DMS 273 (cell line): Measurements from ENCODE around the gene MEAK7.

Experiments
- DNase-seq: peaks from one replicate; lab custom pipeline; 2025; ENCODE audit not compliant: unreplicated experiment; lab: John Stamatoyannopoulos, UW

MEAK7 gene

DNA sequence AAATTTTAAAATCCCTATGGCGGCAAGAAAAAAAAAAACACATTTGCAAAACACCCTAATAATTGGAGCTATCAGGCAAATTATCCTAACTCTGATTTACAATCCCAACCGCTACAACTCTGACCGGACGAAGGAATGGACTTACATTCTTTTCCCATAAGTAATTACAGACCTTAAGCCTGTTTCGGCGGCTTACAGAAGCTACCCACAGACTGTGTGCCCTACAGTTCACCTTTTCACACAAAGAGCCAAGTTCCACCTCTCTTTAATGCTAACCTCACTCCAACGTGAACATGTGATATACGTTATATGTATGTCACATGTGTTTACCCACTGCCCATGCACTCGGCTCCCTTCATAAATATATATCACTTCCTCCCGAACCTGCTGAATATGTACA is 8.7 kb upstream of the MEAK7 start:
- no peak for DNase-seq

DNA sequence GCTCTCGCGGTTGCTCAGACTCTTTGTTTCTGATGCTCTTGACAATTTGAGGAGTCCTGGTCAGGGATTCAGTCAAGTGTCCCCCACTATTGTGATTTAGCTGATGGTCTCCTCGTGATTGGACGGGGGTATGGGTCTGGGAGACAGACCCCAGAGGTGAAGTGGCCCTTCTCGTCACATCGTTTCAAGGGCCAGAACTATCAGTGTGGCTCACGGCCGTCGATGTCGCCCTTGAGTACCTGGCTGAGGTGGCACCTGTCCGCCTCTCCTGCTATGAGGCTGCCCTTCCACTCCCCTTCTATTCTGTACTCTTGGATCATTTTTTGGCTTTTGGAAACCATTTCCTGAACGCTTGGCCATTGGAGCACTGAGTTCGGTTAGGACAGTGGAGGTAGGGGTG is 7.4 kb upstream of the MEAK7 start:
- no peak for DNase-seq

DNA sequence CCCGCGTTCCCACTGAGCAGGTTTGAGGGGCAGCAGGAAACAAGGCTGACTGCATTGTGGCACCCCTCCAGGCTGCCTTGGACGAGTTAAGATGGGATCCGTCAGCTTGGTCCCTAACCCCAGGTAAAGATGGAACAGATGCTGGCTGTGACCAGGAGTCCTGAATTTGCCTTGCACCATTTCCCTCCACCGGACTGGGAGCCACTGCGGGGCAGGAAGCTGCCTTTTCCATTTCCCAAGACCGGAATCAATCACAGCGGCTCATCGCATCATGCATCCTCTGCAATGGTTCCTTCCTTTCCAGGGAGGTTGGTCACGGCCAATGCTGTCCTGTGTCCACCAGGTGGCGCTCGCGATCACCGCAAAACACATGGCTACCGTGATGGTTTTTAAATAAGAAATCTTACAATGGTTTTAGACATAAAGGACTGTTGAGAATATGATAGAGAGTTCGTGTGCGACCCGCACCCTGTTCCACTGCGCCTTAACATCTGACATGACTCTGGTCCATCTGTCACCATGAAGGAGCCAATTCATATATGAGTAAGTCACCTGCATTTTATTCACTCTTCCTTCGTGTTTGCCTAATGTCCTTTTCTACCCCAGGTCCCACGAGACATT is 6.8 kb upstream of the MEAK7 start:
- DNase-seq, result peak; percentile 92

DNA sequence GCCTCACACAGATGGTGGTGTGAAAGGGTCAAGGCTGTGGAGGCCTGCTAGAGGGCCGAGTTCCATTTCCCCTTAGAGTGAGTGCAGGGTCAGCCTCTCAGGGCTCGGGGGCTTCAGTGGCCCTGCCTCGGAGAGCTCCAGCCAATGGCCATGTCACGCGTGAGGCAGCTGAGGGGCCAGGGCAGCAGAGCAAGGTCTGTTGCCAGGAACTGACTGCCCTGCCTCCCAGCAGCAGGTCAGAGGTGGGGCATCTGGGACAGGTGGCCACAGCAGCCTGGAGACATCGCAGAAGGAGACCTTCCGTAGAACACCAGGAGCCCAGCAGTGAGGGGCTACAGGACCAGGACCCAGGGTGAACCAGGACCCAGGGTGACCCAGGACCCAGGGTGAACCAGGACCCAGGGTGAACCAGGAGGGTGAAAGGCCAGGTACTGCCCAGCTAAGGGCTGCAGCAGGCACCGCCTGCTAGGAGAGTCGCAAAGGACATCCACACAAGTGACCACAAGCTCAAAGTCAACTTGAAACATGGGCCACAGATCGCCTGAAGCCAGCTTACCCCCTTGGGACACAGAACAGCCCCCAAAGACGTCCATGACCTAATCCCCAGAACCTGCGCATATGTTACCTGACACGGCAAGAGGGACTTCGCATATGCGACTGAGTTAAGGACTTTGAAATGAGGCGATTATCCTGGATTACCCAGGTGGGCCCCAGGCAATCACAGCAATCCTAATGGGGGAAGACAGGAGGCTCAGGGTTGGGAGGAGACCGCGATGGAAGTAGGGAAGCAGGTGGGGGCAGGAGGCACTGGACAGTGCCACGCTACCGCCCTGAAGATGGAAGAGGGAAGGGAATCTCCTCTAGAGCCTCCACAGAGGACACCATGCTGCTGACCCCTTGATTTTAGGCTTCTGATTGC is 4.8 kb upstream of the MEAK7 start:
- DNase-seq, result no peak

DNA sequence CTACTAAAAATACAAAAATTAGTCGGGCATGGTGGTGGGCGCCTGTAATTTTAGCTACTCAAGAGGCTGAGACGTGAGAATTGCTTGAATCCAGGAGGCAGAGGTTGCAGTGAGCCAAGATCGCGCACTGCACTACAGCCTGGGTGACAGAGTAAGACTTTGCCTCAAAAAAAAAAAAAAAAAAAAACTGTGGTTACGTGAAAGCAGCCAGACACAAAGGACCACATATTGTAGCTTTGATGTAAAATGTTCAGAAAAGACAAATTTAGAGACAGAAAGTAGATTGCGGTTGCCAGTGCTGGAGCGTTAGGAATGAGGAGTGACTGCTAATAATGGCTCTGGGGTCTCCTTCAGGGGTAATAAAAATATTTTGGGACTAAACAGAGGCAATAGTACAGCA is 4.0 kb upstream of the MEAK7 start:
- DNase-seq, result no peak

DNA sequence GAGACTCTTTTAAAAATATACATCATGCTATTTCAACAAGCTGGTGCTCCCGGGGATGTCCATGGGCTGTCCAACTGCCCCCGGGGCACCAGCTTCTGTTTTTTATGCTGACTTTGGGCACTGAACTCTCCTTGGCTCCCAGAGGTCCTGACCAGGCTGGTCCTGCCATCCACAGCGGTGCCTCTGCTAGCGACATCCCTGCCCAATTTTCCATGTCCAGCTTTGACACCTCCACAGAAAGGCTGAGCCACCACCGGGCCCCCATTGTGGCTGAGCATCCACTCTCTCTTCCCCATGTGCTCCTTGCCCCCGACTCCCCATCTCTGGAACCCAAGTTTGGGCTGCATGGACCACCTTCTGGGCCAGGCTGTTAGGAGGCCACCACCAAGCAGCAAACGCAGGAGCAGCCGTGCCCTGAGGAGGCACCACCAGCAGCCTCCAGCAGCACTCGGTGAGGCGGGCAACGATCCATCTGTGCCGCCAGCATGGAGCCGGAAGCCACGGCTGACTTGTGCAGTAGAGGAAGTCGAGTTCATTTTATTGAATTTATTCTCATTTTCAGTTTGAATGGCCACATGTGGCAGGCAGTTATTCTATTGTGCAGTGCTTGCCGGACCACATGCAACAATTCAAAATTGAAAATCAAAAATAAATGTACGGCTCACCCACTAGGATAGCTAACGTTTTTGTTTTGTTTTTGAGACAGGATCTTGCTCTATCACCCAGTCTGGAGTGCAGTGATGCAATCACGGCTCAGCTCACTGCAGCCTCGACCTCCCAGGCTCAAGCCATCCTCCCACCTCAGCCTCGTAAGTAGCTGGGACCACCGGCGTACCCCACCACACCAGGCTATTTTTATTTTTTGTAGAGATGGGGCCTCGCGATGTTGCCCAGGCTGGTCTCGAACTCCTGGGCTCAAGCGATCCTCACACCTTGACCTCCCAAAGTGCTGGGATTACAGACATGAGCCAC is 2.8 kb upstream of the MEAK7 start:
- DNase-seq, result peak; percentile 45

DNA sequence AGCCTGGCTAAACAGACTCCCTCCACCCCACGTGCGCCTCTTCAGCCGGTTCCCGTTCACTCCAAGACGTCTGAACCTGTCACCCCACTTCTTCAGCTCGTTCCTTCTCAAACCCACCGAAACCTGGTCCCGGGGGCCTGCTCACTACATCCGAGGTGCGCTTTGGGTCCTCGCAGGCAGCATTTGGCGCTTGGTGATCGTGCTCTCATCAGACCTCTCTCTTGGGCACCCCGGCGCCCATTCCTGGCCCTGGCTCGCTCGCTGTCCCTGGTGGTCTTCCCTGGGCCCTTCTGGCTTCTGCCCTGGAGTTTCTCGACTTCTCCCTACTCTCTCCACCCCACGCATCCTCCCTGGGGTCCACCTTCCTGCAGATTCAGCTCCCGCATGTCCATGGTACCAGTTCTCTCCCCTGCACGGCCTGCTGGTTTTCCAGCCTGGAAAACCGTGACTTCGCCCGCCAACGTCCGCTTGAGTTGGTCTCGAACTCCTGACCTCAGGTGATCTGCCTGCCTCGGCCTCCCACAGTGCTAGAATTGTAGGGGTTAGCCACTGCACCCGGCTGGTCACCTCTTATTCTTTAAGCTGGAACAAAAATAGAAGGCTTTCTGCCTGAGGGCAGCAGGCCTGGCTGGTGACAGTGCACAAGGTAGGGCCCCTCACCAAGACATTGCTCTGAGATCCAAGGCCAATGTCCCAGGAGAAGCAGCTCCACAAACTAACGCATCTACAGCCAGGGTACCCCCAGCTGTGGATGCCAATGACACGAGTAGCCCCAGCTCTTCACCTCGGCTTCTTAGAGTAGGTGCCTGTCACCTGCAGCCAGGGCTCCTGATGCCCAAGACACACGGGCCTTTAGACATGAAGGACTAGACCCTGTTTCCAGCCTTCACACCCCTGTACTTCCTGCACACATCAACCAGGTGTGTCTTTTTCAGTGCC is 1.1 kb upstream of the MEAK7 start:
- DNase-seq, result no peak

DNA sequence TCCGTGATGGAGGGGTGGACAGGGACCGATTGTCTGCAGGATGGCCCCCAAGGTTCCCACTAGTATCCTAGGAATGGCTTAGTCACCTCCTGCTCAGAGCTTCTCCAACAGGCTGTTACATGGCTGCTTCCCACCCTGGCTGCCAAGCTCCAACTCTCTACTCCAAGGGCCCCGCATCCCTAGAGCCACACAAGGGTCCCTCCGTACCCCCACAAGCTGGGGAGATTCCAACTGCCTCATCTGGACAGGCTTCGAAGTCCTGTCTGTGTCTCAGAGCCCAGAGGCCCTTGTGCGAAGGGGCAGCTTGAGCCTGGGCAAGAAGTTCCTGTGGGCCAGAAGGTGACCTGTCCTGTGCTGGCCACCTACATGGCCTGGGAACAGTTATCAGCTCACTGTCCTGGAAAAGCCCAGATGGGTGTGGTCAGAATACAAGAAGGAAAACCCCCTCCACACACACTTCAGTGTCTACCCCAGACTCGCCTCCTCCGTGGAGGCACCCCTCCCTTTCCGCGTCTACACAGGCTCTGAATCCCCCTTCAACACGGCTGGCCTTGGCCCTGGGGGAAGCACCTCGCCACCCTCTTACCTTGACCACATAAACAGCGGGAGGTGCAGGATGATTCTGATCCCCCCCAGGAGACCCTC is 586 bp downstream of the MEAK7 start:
- no peak for DNase-seq

DNA sequence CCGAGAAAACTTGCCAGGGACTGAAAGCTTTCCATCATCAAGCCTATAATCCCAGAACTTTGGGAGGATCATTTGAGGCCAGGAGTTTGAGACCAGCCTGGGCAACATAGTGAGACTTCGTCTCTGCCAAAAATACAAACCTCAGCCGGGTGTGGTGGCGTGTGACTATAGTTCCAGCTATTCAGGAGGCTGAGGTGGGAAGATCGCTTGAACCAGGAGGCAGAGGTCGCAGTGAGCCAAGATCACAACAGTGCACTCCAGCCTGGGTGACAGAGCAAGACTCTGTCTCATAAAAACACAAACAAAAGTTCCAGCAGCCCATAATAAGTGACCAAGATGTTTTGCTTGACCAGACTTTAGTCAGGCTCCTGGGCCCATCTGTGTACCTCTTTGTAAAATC is 1.9 kb downstream of the MEAK7 start:
- no peak for DNase-seq

DNA sequence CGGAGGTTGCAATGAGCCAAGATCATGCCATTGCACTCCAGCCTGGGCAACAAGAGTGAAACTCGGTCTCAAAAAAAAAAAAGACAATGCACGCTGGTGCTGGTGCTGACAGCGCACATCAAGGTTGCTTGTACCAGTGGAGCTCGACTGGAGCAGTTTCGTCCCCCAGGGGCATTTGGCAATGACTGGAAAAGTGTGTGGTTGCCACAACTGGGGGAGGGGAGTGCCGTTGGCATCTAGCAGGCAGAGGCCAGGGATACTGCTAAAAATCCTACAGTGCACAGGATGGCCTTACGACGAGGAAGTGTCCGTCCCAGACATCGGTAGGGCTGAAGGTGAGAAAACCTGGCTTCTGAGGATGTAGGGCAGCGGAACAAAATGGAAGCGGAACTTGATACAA is 2.4 kb downstream of the MEAK7 start:
- DNase-seq, result no peak

DNA sequence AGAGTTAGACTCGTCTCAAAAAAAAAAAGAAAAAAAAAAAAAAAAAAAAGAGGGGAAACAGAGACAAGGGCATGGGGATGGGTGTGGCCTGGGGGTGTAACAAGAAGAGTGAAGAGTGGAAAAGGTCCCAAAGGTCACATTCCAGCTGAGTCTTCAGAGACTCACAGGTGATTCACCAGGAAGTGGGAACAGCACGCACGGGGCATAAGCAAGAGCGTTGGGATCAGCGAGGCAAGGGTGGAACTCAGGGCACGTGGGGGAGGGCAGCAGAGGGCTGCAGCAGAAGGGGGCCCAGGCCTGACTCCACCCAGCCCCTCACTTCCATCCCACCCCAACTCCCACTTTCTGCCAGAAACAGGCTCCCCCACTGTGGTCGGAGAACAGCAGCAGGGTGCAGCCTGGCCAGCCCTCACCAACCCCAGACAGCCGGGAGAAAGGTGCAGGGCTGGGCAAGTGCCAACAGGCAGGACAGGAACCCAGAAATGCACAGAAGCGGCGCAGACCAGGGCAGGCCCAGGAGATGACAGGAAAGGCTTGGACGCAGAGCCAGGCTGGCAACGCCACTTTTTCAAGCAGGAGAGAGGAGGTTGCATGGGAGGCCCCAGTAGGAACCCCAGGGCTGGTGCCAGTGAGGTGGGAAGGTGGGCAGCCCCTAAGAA is 3.3 kb downstream of the MEAK7 start:
- no peak for DNase-seq

DNA sequence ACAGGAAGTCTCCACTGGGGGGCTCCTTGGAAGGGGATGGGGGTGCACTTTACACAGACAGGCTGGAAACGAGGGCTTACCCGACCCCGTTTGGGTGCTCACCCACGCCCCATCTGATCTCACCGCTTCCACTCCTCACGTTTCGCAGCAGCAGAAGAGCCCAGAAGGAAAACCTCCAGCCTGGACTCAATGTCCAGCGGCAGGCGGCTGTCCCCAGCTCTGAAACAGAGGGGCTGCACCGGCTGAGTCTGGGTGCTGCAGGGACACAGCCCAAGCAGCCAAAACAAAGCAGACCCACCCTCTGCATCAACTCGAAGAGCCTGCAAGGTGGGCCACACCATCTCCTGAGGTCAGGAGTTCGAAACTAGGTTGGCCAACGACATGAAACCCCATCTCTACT is 3.9 kb downstream of the MEAK7 start:
- DNase-seq, result no peak

DNA sequence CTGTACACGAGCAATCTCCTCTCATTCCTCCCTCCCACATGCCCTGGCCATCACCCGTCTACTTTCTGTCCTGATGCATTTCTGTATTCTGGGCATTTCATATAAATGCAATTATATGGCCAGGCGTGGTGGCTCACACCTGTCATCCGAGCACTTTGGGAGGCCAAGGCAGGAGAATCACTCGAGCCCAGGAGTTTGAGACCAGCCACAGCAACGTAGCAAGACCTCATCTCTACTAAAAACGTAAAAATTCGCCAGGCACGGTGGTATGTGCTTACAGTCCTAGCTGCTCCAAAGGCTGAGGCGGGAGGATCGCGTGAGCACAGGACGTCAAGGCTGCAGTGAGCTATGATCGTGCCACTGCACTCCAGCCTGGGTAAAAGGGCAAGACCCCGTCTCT is 4.8 kb downstream of the MEAK7 start:
- DNase-seq, result no peak

DNA sequence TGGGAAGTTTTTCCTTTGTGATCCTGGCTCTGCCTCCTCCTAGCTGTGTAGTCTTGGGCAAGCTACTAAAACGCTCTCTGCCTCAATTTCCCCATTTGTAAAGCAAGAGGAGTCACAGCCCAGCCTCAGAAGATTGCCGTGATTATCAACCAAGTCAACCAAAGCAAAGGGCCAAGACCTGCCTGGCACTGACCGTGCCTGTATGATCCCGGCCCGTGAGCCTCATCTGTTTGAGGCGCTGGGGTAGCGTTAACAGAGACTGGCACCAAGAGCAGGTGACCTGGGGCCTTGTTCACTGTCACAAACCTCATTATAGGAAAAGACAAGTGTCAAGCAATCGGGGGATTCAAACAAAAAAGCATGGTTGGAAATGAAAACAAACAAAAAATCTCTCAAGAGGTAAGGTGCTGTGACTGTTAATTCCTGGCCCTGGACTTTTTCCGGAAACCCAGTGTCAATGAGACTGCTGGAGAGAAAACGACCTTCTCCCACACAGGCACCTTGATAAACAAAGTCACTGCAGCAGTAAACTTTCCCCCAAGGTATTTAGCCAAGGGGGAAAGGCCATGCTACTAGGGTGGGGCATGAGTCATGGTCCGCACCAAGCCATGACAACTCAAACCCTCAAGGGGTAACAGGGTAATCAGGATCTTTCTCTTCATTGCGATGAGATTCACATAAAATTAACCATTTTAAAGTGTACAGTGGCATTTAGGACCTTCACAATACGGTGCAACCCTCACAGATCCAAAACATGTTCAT is 5.4 kb downstream of the MEAK7 start:
- no peak for DNase-seq

DNA sequence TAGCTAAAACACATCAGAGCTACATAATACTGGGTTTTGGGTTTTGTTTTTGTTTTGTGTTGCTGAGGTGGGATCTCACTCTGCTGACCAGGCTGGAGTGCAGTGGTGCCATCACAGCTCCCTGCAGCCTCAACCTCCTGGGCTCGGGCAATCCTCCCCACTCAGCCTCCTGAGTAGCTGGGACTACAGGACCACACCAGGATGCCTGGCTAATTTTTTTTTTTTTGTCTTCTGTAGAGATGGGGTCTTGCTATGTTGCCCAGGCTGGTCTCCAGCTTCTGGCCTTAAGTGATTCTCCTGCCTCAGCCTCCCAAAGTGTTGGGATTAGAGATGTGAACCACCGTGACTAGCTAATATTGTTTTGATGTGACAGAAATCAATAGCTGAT is 6.2 kb downstream of the MEAK7 start:
- DNase-seq, result no peak

DNA sequence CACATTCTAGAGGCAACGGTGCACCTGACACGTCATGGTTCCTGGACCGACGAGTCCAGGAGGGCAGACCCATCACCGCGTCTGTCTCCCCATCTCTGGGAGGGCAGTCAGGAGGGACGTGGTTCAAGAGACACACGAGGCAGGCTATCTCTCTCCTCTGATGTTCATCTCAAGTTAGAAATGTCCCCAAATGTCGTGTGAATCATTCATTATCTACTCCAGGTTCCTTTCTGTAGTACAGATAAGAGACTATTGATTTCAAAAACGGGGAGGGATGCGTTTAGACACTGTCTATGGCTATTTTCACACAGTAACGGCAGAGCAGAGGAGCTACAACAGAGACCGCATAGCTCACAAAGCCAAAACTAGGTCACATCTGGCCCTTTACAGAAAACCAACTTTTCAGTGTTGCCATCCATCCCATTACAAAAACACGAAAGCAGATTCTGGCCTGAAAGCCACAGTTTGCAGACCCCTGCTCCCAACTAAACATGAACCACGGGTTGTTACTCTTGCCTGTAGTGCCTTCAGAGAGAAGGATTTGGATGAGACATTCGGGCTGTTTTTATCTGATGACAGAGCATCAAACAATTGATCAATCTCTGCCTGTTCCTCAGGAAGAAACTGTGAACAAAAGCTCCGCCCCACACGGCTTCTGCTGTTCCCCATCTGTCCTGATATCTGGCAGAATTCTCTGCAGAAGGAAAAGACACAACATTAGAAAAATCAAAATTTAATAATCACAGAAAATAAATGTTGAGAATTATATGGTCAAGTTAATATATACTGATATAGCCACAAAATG is 6.8 kb downstream of the MEAK7 start:
- DNase-seq, result no peak

DNA sequence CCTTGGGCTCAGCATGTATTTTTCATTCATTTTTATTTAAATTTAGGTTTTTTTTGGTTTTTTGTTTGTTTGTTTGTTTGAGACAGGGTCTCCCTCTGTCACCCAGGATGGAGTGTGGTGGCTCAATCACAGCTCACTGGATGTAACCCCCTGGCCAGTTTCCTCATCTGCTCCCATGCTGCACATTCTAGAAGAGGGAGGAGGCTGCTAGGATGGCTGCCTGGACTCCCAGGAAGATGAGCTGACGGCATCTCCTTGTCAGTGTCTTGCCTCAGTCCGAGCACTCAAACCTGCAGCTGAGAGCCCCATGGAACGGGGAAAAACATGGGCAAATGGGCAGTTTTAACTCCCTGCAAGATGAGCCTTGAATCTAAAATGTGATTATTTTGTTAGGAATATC is 7.5 kb downstream of the MEAK7 start:
- DNase-seq, result no peak

DNA sequence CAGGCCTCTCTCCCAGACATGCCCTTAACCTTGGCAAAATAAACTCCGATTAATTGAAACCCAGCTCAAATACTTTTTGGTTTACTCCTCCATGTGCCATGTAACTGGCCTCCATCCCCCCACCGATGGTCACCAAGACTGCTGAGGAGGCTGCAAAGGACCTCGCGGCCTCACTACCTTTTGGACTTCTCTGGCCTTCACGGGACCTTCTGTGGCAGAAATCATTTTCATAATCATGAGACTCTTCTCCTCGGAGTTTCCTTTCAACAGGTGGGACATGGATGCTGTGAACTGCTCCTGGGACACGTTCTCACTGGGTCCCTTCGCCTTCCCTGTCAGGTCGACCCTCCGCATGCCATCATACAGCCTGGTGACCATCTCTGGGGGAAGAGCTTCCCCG is 9.0 kb downstream of the MEAK7 start:
- DNase-seq, result no peak
